ENCODE data around the gene MGARP. TPM values are rescaled to one million over a fixed set of nuclear protein-coding genes. Genes with fewer than 3 reads are reported as not detected.

Gene MGARP
- total and polyA plus RNA-seq, 9 of the 15 experiments (the other 6 are each of a cell fraction or from before 2014, with no cell fraction given) = 0.11 to 0.45 (median 0.23) TPM; not detected in 4

GRCh38 chr4:139301821-139302611 is 22.0 kb upstream of the MGARP start, which contains the start of gene NDUFC1 (continued):
- TF ChIP-seq ZNF398 (CRISPR knock-in tag; IDR thresholded peaks at IDR 0.05) (no peak), PTBP1 (IDR thresholded peaks at IDR 0.05; ENCODE audit: low read depth, low read length) (no peak), NRF1 (conservative IDR thresholded peaks at IDR 0.05 in 1 of 2, IDR thresholded peaks at IDR 0.05 in 1 of 2) (no peak), ZKSCAN8 (CRISPR knock-in tag; IDR thresholded peaks at IDR 0.05) (no peak), CXXC5 (CRISPR knock-in tag; IDR thresholded peaks at IDR 0.05) (no peak), SIRT6 (IDR thresholded peaks at IDR 0.05; ENCODE audit: low read depth, low read length) (no peak), COPS2 (conservative IDR thresholded peaks at IDR 0.05) (no peak), ZMIZ1 (IDR thresholded peaks at IDR 0.05; ENCODE audit: low read depth in 2 of 2, low read length in 2 of 2) (no peak), HNRNPK (IDR thresholded peaks at IDR 0.05; ENCODE audit: low read depth, low read length, poor library complexity, severe bottlenecking) (no peak), SMAD2 (IDR thresholded peaks at IDR 0.05; ENCODE audit: low read depth, low read length) (no peak), NKRF (IDR thresholded peaks at IDR 0.05; ENCODE audit: borderline replicate concordance) (no peak; the same call in 1 of the 2 replicates), MEIS2 (IDR thresholded peaks at IDR 0.05; ENCODE audit: partially characterized antibody) (no peak), USF1 (CRISPR knock-in tag; IDR thresholded peaks at IDR 0.05) (no peak), AFF4 (CRISPR knock-in tag; IDR thresholded peaks at IDR 0.05) (no peak)

Data from K562 (cell line).